Gastrocnemius medialis (tissue), 4 donors: ENCODE data around the gene DDAH1. TPM values are rescaled to one million over a fixed set of nuclear protein-coding genes. Genes with fewer than 3 reads are reported as not detected.
"Not testable (repeated sequence)": the region's sequence is repeated elsewhere in the genome, so short reads cannot be mapped to it uniquely, and the experiment has no call there.

ENCODE experiments used
- ATAC-seq, 2 donors: fragments of 150-250 bp; one replicate each; pipeline ENCODE4 v1.9.1; 2016
- DNase-seq, 2 donors: peaks; one replicate each; pipeline ENCODE4 v3.0.0-alpha.2; 2019
- H3K27ac ChIP-seq, 4 donors: fragments of 200-600 bp; sonication (generic); 1 replicate in 1 of 4; 2 replicates in 3 of 4; pipeline ENCODE4 v1.5.1; 2016 to 2018; ENCODE audit warnings: mild to moderate bottlenecking in 2 of 4, moderate library complexity in 1 of 4
- H3K27me3 ChIP-seq, 3 donors: fragments of 200-600 bp; sonication (generic) in 2 of 3; 1 replicate in 1 of 3; 2 replicates in 2 of 3; pipeline versions ENCODE4 v1.5.1 to v1.6.0; 2016 to 2019; ENCODE audit warnings: mild to moderate bottlenecking in 1 of 3, moderate library complexity in 1 of 3
- H3K36me3 ChIP-seq, 2 donors: fragments of 200-600 bp; sonication (generic) in 1 of 2; one replicate each; pipeline ENCODE4 v1.5.1; 2017 to 2018
- H3K4me1 ChIP-seq, 2 donors: fragments of 200-600 bp; sonication (generic) in 1 of 2; one replicate each; pipeline ENCODE4 v1.5.1; 2016 to 2017; ENCODE audit warnings: mild to moderate bottlenecking in 2 of 2
- H3K4me3 ChIP-seq, 4 donors: fragments of 200-600 bp; sonication (generic) in 3 of 4; 1 replicate in 1 of 4; 2 replicates in 3 of 4; pipeline ENCODE4 v1.5.1; 2016 to 2019; ENCODE audit warnings: mild to moderate bottlenecking in 2 of 4
- H3K9me3 ChIP-seq, 3 donors: fragments of 200-600 bp; sonication (generic) in 2 of 3; 1 replicate in 1 of 3; 2 replicates in 2 of 3; pipeline ENCODE4 v1.5.1; 2016 to 2019
- POLR2A ChIP-seq, 2 donors: fragments of 450-650 bp; IDR thresholded peaks; one replicate each; pipeline ENCODE4 v1.6.1; 2017; ENCODE audit warnings: antibody characterized with exemption in 2 of 2, mild to moderate bottlenecking in 2 of 2, moderate library complexity in 2 of 2
- in situ Hi-C, 4 donors: fragments of 200-750 bp; cut with MboI; loops; one replicate each; pipeline versions ENCODE4 v1.15.0 to v1.8.0; 2017; ENCODE audit warnings: low sequenced_read_pairs in 4 of 4
- intact Hi-C: fragments of 100-400 bp; cut with DNase I; formaldehyde crosslinking; loops from one replicate; pipeline ENCODE4 v1.15.1; 2023; ENCODE audit warnings: low total_unique reads
- total RNA-seq, 4 donors: library from RNA; depleted of rRNA; stranded (reverse); fragments of >200 nt; gene quantifications; one replicate each; pipeline versions ENCODE4 v1.1.0 to v1.2.3, GENCODE V29; 2016
- TF ChIP-seq, protein P1 (sequence below), 5 experiments: fragments of 450-650 bp in 3 of 5; fragments of 200-600 bp in 2 of 5; sonication (generic) in 2 of 5; IDR thresholded peaks in 4 of 5; conservative IDR thresholded peaks in 1 of 5; 1 replicate in 4 of 5; 2 replicates in 1 of 5; pipeline ENCODE4 v1.5.1; 2016 to 2019; ENCODE audit warnings: antibody characterized with exemption in 5 of 5, mild to moderate bottlenecking in 3 of 5, moderate library complexity in 3 of 5

DDAH1 gene
- total RNA-seq, 4 donors from 2014 or later: 5.9 to 28.7 (median 13.2) TPM

DNA sequence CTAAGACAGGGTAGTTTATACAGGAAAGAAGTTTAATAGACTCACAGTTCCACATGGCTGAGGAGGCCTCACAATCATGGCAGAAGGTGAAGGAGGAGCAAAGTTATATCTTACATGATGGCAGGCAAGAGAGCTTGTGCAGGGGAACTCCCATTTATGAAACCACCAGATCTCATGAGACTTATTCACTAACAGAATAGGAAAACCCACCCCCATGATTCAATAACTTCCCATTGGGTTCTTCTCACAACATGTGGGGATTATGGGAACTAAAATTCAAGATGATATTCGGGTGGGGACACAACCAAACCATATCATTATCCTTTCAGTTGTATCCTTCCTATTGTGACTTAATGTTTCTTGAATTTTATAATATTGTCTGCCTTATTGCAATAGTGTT lies 13.4 kb upstream of the DDAH1 start:
- intact Hi-C loops: no loop called here
- TF ChIP-seq, protein P1, sequence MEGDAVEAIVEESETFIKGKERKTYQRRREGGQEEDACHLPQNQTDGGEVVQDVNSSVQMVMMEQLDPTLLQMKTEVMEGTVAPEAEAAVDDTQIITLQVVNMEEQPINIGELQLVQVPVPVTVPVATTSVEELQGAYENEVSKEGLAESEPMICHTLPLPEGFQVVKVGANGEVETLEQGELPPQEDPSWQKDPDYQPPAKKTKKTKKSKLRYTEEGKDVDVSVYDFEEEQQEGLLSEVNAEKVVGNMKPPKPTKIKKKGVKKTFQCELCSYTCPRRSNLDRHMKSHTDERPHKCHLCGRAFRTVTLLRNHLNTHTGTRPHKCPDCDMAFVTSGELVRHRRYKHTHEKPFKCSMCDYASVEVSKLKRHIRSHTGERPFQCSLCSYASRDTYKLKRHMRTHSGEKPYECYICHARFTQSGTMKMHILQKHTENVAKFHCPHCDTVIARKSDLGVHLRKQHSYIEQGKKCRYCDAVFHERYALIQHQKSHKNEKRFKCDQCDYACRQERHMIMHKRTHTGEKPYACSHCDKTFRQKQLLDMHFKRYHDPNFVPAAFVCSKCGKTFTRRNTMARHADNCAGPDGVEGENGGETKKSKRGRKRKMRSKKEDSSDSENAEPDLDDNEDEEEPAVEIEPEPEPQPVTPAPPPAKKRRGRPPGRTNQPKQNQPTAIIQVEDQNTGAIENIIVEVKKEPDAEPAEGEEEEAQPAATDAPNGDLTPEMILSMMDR (IDR thresholded peaks at IDR 0.05 in 4 of 5, conservative IDR thresholded peaks at IDR 0.05 in 1 of 5): no peak
- no peak for TF ChIP-seq POLR2A (IDR thresholded peaks at IDR 0.05)
- in situ Hi-C loops: no loop called here

DNA sequence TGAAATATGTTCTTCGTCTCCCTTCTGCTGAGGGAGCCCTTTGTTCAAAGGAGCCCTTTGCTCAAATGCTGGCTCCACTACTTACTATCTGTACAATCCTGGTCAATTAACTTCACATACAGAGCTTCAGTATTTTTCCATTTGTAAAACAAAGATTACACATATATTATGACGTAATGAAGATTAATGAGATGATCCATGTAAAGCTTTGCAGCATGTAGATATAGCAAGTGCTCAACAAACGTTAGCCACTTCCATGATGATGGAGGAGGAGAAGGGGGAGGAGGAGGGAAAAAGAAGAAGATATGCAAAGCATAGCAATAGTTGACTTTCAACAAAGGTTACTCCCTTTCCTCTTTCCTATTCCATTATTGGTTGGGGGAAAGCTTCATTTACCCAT lies 10.1 kb upstream of the DDAH1 start:
- no peaks in the 10 kb centered on the region for H3K9me3 ChIP-seq
- H3K27me3 ChIP-seq: no peaks in the 10 kb centered on the region
- ATAC-seq (no peak), DNase-seq (no peak)
- no peak for TF ChIP-seq POLR2A (IDR thresholded peaks at IDR 0.05)
- TF ChIP-seq, protein P1 (IDR thresholded peaks at IDR 0.05 in 4 of 5, conservative IDR thresholded peaks at IDR 0.05 in 1 of 5): no peak
- H3K4me3 ChIP-seq: no peak overlapping the region
- no peaks in the 10 kb centered on the region for H3K4me1 ChIP-seq
- intact Hi-C loops: no loop called here
- no peaks in the 10 kb centered on the region for H3K36me3 ChIP-seq
- in situ Hi-C loops: no loop called here
- H3K27ac ChIP-seq: no peak overlapping the region

More for the DNA sequence above, 13.4 kb upstream of the DDAH1 start:
- no peak overlapping the region for H3K4me3 ChIP-seq
- no peaks in the 10 kb centered on the region for H3K4me1 ChIP-seq
- ATAC-seq (no peak), DNase-seq (no peak)
- no peaks in the 10 kb centered on the region for H3K27me3 ChIP-seq
- H3K27ac ChIP-seq: no peak overlapping the region
- H3K36me3 ChIP-seq: no peaks in the 10 kb centered on the region
- H3K9me3 ChIP-seq: no peaks in the 10 kb centered on the region

DNA sequence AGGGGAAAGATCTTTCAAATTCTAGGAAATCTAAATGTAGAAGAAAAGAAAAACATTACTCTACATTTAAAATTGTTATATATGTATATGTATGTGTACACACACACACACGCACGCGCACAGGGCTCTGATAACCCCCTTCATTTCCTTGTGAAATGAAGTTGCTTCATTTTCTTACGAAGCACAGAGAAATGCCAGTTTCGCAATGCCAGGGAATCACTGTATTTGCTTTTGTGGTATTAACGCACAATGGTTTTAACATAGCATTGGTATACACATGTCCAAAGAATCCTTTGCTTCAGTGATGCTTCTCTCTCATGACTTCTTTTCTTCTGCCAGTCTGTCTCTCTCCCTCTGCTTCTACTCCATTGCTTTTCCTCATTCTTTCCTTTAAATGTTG lies 8.4 kb upstream of the DDAH1 start:
- Histone ChIP-seq H3K27ac (no peak overlapping the region), H3K4me1 (no peaks in the 10 kb centered on the region), H3K27me3 (no peaks in the 10 kb centered on the region), H3K9me3 (no peaks in the 10 kb centered on the region), H3K4me3 (no peak overlapping the region), H3K36me3 (no peaks in the 10 kb centered on the region)
- in situ Hi-C loops (no loop called here), intact Hi-C loops (no loop called here)
- TF ChIP-seq, protein P1 (IDR thresholded peaks at IDR 0.05 in 4 of 5, conservative IDR thresholded peaks at IDR 0.05 in 1 of 5): no peak
- no peak for TF ChIP-seq POLR2A (IDR thresholded peaks at IDR 0.05)
- ATAC-seq: no peak
- no peak for DNase-seq

- Histone ChIP-seq H3K4me1 (no peaks in the 10 kb centered on the region), H3K27me3 (no peaks in the 10 kb centered on the region), H3K36me3 (no peaks in the 10 kb centered on the region), H3K9me3 (no peaks in the 10 kb centered on the region), H3K4me3 (no peak overlapping the region), H3K27ac (no peak overlapping the region)
- DNase-seq (no peak), ATAC-seq (no peak)
- no peak for TF ChIP-seq POLR2A (IDR thresholded peaks at IDR 0.05)
- TF ChIP-seq, protein P1 (IDR thresholded peaks at IDR 0.05 in 4 of 5, conservative IDR thresholded peaks at IDR 0.05 in 1 of 5): no peak
- intact Hi-C loops: no loop called here
- in situ Hi-C loops: no loop called here
These were observed 6.6 kb upstream of the DDAH1 start for GRCh38 chr1:85471558-85471957.

DNA sequence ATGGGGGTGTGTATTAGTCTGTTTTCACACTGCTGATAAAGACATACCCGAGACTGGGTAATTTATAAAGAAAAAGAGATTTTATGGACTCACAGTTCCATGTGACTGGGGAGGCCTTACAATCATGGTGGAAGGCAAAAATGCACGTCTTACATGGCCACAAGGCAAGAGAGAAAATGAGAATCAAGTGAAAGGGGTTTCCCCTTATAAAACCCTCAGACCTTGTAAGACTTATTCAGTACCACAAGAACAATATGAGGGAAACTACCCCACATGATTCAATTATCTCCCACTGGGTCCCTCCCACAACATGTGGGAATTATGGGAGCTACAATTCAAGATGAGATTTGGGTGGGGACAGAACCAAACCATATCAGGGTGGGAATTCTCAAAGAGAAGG lies 5.2 kb upstream of the DDAH1 start:
- H3K36me3 ChIP-seq, H3K27me3 ChIP-seq, H3K4me3 ChIP-seq, in situ Hi-C loops, H3K27ac ChIP-seq, ATAC-seq, H3K9me3 ChIP-seq, intact Hi-C loops, H3K4me1 ChIP-seq, DNase-seq: not testable (repeated sequence)
